SU-DHL-6 (cell line): Measurements from ENCODE around the gene INTS3.

Experiments used
- H2AFZ ChIP-seq: fragments of 200-600 bp; sonication (generic); 2 replicates; pipeline ENCODE4 v1.6.1; 2014; ENCODE audit warnings: low read depth, mild to moderate bottlenecking, moderate library complexity, mixed read lengths, antibody characterized with exemption, low read length; ENCODE audit not compliant: severe bottlenecking
- H3F3A ChIP-seq: fragments of 200-600 bp; shearing (Covaris generic); 2 replicates; pipeline ENCODE4 v1.6.0; 2016; ENCODE audit warnings: antibody characterized with exemption, mild to moderate bottlenecking; ENCODE audit not compliant: insufficient read depth
- H3K27ac ChIP-seq: fragments of 200-600 bp; sonication (generic); 2 replicates; pipeline ENCODE4 v1.5.1; 2016; ENCODE audit warnings: low read depth, mild to moderate bottlenecking, low read length, moderate library complexity, mixed read lengths
- H3K27me3 ChIP-seq: fragments of 200-600 bp; sonication (generic), shearing (Covaris generic); 2 replicates; pipeline ENCODE4 v1.6.0; 2014; ENCODE audit warnings: mild to moderate bottlenecking, low read length
- H3K36me3 ChIP-seq: fragments of 200-600 bp; sonication (generic); 2 replicates; pipeline ENCODE4 v1.6.1; 2014; ENCODE audit warnings: mild to moderate bottlenecking, low read length, mixed read lengths
- H3K4me2 ChIP-seq: fragments of 300-600, 200-600 bp; shearing (Covaris generic), sonication (generic); 2 replicates; pipeline ENCODE4 v1.6.0; 2014; ENCODE audit warnings: low read length, low read depth, mild to moderate bottlenecking; ENCODE audit not compliant: poor library complexity, severe bottlenecking
- H3K4me3 ChIP-seq: fragments of 200-600 bp; sonication (generic); 2 replicates; pipeline ENCODE4 v1.5.1; 2014; ENCODE audit warnings: antibody characterized with exemption, low read length, mild to moderate bottlenecking, mixed read lengths; ENCODE audit not compliant: insufficient read depth, poor library complexity, severe bottlenecking
- H3K79me2 ChIP-seq: fragments of 200-600 bp; sonication (generic); 2 replicates; pipeline ENCODE4 v1.6.1; 2014; ENCODE audit warnings: mild to moderate bottlenecking, low read length, moderate library complexity; ENCODE audit not compliant: insufficient read depth
- H3K9ac ChIP-seq: fragments of 200-600 bp; sonication (generic); 2 replicates; pipeline ENCODE4 v1.7.0; 2014; ENCODE audit warnings: mild to moderate bottlenecking, low read length
- H3K9me2 ChIP-seq: fragments of 200-600 bp; sonication (generic); replicated peaks from 2 replicates; pipeline ENCODE4 v1.6.1; 2014; ENCODE audit warnings: low read length; ENCODE audit not compliant: insufficient read depth
- H3K9me3 ChIP-seq: fragments of 200-600 bp; sonication (generic); 2 replicates; pipeline ENCODE4 v1.6.1; 2014; ENCODE audit warnings: low read length, mixed read lengths; ENCODE audit not compliant: insufficient read depth
- H4K20me1 ChIP-seq: fragments of 200-600 bp; sonication (generic); 2 replicates; pipeline ENCODE4 v1.6.1; 2014; ENCODE audit warnings: low read depth, mild to moderate bottlenecking, antibody characterized with exemption, low read length, moderate library complexity, mixed read lengths
- EZH2phosphoT487 ChIP-seq: fragments of 200-600 bp; sonication (generic), shearing (Covaris generic); conservative IDR thresholded peaks from 2 replicates; pipeline ENCODE4 v1.6.1; 2018; ENCODE audit warnings: mild to moderate bottlenecking, antibody characterized with exemption, low read length, moderate library complexity, mixed read lengths
- TF ChIP-seq, protein P1 (sequence below): fragments of 200-600 bp; sonication (generic); IDR thresholded peaks from one replicate; pipeline ENCODE4 v1.5.1; 2017; ENCODE audit warnings: antibody characterized with exemption, mild to moderate bottlenecking, low read length, moderate library complexity; ENCODE audit not compliant: insufficient read depth, poor library complexity, severe bottlenecking

Gene INTS3

GRCh38 chr1:153800516-153800915 lies 72.7 kb downstream of the INTS3 start:
- no peak overlapping the region for H3K27ac ChIP-seq
- TF ChIP-seq EZH2phosphoT487, result no peak
- TF ChIP-seq, protein P1, sequence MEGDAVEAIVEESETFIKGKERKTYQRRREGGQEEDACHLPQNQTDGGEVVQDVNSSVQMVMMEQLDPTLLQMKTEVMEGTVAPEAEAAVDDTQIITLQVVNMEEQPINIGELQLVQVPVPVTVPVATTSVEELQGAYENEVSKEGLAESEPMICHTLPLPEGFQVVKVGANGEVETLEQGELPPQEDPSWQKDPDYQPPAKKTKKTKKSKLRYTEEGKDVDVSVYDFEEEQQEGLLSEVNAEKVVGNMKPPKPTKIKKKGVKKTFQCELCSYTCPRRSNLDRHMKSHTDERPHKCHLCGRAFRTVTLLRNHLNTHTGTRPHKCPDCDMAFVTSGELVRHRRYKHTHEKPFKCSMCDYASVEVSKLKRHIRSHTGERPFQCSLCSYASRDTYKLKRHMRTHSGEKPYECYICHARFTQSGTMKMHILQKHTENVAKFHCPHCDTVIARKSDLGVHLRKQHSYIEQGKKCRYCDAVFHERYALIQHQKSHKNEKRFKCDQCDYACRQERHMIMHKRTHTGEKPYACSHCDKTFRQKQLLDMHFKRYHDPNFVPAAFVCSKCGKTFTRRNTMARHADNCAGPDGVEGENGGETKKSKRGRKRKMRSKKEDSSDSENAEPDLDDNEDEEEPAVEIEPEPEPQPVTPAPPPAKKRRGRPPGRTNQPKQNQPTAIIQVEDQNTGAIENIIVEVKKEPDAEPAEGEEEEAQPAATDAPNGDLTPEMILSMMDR, result no peak
- no peak overlapping the region for H3K4me2 ChIP-seq
- no peak overlapping the region for H2AFZ ChIP-seq
- no peak overlapping the region for H3K9ac ChIP-seq
- no peaks in the 10 kb centered on the region for H3K79me2 ChIP-seq
- H3K9me3 ChIP-seq, result no peaks in the 10 kb centered on the region
- H3K9me2 ChIP-seq, result no peaks in the 10 kb centered on the region
- no peaks in the 10 kb centered on the region for H3K36me3 ChIP-seq
- H4K20me1 ChIP-seq, result no peaks in the 10 kb centered on the region
- H3K4me3 ChIP-seq, result no peak overlapping the region
- H3K27me3 ChIP-seq, result no peaks in the 10 kb centered on the region
- peaks cover 13% of the 10 kb centered on the region for H3F3A ChIP-seq

DNA sequence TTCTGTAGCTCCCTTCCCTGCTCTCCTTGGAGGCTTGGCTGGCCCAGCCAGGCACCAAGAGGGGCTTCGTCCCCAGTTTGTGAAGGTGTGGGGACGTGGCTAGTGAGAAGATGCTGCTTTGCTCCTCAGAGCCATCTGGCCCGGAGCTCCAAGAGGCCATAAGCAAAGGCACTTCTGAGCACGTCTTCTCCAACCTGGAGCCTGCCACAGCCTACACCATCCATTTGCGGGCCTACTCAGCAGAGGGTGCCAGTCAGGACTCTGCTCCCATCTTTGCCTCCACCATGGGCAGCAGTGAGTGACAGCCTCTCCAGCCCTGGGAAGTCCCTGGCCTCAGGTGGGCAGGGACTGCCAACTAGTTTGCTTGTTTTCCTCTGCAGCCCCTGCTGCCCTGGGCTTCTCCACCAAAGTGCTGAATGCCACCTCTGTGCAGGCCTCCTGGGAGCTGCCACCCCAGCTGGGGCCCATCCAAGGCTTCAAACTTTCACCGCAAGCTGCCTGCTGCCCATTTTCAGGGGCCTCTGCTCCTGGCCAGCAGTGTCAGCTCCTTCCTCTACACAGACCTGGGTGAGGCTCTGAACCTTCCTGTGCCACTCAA lies 73.3 kb downstream of the INTS3 start:
- Histone ChIP-seq H3K79me2 (no peaks in the 10 kb centered on the region), H4K20me1 (no peaks in the 10 kb centered on the region), H3K4me2 (no peak overlapping the region), H3F3A (peaks cover 19% of the 10 kb centered on the region), H3K9ac (no peak overlapping the region), H2AFZ (no peak overlapping the region), H3K27ac (no peak overlapping the region), H3K27me3 (no peaks in the 10 kb centered on the region), H3K4me3 (no peak overlapping the region), H3K9me3 (no peaks in the 10 kb centered on the region), H3K36me3 (no peaks in the 10 kb centered on the region), H3K9me2 (no peaks in the 10 kb centered on the region)
- TF ChIP-seq, protein P1, result no peak
- TF ChIP-seq EZH2phosphoT487, result no peak

GRCh38 chr1:153801786-153802697 lies 74.2 kb downstream of the INTS3 start:
- TF ChIP-seq, protein P1, result no peak
- no peak for TF ChIP-seq EZH2phosphoT487
- no peak overlapping the region for H3K4me2 ChIP-seq
- no peak overlapping the region for H3K9ac ChIP-seq

More at GRCh38 chr1:153801786-153802697, 74.2 kb downstream of the INTS3 start:
- Histone ChIP-seq H3K27ac (no peak overlapping the region), H3K36me3 (no peaks in the 10 kb centered on the region), H4K20me1 (no peaks in the 10 kb centered on the region), H3K4me3 (no peak overlapping the region), H3K9me2 (no peaks in the 10 kb centered on the region), H3K79me2 (no peaks in the 10 kb centered on the region), H2AFZ (no peak overlapping the region), H3F3A (peaks cover 25% of the 10 kb centered on the region), H3K27me3 (no peaks in the 10 kb centered on the region), H3K9me3 (no peaks in the 10 kb centered on the region)
